Choroid plexus epithelial cell (primary cell): Measurements from ENCODE around the gene SFRP5.

Experiments used
- DNase-seq: peaks from one replicate; pipeline ENCODE4 v3.0.0-alpha.2; 2010; ENCODE audit warnings: low read depth
- H3K4me3 ChIP-seq: 2 replicates; pipeline ENCODE4 v1.5.1; 2011; ENCODE audit warnings: low read depth, mild to moderate bottlenecking, control low read depth, low read length, moderate library complexity
- TF ChIP-seq, protein P1 (sequence below): conservative IDR thresholded peaks from 2 replicates; pipeline ENCODE4 v1.5.1; 2011; ENCODE audit warnings: low read depth, mild to moderate bottlenecking, control low read depth, inconsistent platforms, low read length, moderate library complexity

The SFRP5 gene

DNA sequence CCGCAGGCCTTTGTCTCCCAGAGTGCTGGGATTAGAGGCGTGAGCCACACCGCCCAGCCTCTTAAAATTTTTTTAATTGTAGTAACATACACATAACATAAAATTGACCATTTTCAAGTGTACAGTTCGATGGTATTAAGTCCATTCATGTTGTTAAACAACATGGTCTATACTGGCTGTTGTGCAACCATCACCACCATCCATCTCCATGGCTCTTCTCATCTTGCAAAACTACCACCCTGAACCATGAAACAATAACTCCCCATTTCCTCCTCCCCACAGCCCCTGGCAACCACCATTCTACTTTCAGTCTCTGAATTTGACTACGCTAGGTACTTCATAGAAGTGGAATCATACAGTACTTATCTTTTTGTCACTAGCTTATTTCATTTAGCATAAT, 42.8 kb downstream of the SFRP5 start:
- no peak overlapping the region for H3K4me3 ChIP-seq
- TF ChIP-seq, protein P1, sequence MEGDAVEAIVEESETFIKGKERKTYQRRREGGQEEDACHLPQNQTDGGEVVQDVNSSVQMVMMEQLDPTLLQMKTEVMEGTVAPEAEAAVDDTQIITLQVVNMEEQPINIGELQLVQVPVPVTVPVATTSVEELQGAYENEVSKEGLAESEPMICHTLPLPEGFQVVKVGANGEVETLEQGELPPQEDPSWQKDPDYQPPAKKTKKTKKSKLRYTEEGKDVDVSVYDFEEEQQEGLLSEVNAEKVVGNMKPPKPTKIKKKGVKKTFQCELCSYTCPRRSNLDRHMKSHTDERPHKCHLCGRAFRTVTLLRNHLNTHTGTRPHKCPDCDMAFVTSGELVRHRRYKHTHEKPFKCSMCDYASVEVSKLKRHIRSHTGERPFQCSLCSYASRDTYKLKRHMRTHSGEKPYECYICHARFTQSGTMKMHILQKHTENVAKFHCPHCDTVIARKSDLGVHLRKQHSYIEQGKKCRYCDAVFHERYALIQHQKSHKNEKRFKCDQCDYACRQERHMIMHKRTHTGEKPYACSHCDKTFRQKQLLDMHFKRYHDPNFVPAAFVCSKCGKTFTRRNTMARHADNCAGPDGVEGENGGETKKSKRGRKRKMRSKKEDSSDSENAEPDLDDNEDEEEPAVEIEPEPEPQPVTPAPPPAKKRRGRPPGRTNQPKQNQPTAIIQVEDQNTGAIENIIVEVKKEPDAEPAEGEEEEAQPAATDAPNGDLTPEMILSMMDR, result no peak
- DNase-seq, result no peak

DNA sequence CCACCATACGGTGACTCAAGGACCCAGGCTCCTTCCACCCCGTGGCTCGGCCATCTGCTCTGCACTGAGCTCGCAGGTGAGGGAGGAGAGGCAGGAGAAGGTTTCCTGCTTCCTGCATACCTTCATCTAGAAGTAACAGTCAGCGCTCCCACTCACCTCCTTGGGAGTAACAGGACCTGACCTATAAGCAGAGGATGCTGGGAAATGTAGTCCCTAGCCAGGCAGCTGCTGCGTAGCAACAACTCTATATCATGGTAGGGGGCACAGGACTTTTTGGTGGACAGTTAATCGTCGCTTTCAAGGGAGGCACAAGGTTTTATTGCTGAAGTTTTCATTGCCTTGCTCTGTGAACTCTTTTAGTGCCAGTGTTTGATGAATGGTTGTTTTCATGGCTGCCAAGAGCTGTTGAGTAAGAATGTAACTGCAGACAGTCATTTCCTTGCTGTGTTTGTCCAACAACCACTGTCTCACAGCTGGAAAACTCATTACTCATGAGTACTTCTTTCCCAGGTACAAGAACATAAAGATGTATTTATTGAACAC, 45.1 kb downstream of the SFRP5 start:
- DNase-seq, result peak; percentile 87
- TF ChIP-seq, protein P1, result no peak
- H3K4me3 ChIP-seq, result peak overlapping the region; percentile 57

DNA sequence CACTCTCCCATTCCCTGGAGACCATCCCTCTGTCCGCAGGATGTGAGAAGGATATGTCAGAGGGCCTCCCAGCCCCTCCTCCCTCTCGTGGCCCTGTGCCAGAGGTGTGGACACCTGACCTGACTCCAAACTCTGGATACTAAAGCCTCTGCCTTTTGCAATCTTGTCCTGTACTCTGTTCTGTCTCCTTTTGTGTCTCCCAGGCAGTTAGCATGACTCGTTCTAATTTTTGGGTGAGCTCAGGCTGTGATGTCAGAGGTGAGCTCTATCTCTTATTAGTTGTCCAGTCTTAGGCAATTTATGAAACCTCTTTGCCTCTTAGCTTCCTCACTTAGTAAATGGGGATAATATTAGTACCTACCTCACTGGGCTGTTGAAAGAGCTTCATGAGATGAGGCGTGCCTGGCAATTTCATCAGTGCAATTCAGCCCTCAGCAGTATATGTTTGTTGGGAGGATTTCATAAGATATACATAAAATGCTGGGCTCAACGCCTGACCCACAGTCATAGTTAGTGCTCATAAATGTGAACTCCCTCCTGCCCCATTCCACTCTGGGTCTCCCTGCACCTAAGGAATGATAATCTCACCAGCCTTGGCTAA, 47.4 kb downstream of the SFRP5 start:
- TF ChIP-seq, protein P1, result no peak

DNA sequence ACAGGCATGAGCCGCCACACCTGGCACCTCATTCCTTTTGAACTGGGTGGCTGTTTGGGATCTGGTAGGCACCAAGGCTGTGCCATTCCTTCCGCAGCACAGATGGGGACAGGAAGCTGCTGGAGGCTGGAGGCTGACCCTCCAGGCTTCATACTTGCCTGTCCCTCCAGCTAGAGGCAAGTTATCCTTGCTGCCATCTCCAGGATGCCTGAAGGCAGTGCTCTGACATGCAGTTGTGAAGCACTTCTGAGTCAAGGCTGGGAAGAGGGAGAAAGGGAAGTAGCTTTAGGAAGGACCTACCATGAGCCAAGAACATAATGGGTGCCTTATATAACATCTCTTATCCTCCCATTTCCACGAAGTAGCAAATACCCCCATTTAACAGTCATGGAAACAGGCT, 48.8 kb downstream of the SFRP5 start:
- TF ChIP-seq, protein P1, result no peak
- DNase-seq, result no peak
- H3K4me3 ChIP-seq, result no peak overlapping the region

More for the DNA sequence above, 47.4 kb downstream of the SFRP5 start:
- no peak for DNase-seq
- no peak overlapping the region for H3K4me3 ChIP-seq

DNA sequence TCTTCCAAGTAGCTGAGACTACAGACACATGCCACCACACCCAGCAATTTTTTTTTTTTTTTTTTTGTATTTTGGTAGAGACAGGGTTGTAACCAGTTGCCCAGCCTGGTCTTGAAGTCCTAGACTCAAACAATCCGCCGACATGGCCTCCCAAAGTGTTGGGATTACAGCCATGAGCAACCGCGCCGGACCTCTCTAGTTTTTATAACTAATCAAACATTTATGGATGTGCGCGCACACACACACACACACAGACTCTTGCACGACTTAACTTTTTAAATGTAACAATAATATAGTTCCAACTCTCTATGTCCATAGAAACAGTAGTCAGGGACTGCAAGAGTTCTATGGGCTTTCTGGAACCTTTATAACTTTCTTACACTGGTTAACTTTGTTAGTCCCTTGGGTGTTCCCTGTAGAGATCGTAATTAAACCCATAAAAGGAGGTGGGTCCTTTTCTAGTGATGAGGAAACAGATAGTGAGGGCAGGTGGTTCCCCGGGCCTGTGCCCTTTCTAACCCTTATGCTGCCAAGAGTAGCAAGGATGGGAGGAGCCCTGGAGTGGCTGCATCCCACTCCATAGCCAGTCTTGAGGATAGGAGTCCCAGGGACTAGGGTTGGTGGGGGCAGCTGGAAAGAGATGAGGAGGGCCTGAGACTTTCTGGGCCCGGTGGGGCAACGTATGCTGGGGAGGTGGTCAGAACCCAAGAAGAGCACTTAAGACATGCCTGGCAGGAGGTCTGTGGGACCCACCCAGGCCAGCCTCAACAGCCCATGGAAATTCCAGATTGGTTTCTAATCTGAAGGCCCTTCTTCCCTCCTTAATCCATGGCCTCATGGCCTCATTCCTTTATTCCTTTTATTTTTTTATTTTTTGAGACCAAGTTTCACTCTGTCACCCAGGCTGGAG, 49.7 kb downstream of the SFRP5 start:
- TF ChIP-seq, protein P1, result no peak
- DNase-seq, result no peak
- H3K4me3 ChIP-seq, result no peak overlapping the region

DNA sequence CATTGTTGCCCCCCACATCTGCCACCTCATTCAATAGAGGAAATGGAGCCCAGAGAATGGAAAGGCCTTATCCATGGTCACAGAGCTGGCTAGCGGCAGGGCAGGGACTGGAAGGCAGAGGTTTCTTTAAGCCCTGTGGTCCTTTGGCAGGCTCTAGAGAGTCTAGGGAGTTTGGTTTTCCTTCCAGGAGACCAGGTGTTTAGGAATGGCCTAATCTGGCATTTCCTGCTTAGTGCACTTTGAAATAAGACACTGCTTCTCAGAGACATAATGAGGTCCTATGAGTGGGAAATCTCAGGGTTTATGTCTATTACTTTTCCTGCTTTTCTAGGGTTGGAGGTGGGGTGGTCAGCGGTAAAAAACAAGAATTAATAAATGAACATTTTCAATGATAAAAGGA, 52.2 kb downstream of the SFRP5 start:
- no peak overlapping the region for H3K4me3 ChIP-seq
- no peak for DNase-seq
- TF ChIP-seq, protein P1, result no peak
